MV-4-11 (cell line): Measurements from ENCODE around the gene SIRPB1.
A peak's percentile ranks its signal among the peaks of the same experiment; 100 is the strongest.

Source experiments
- DNase-seq: peaks from one replicate; lab custom pipeline; 2025; lab: John Stamatoyannopoulos, UW

Gene SIRPB1

DNA sequence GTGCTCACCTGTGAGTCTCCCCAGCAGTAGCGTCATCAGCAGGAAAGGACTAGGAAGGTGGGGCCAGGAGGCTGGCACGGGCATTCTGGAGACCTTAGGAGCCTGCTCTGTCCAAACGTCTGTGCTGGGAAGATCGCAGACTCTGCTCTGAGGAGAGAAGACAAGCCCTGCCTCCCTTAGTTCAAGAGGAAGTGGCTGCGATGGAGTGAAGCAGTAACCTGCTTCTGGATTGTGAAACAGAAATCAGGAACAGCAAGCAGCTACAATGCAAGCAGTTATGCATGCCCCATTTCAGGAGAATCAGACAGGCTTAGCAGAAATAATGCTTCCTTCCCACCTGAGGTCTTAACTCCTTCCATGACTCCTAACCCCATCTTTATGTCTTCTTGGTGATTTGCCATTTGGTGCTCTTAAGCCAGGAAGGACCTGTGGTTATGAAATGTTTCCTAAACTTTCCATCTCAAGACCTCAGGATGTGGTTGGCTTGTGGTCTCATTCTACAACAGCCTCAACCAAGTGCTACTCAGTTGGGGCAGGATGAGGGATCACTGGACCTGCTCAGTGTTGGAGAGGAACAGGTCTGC lies at the start of gene SIRPB1:
SIRPB1 (minus strand) TSS at position 149 of the 584 bp plus-strand sequence; CDS start at position 84, 65 bp downstream.
- DNase-seq = peak; percentile 98

DNA sequence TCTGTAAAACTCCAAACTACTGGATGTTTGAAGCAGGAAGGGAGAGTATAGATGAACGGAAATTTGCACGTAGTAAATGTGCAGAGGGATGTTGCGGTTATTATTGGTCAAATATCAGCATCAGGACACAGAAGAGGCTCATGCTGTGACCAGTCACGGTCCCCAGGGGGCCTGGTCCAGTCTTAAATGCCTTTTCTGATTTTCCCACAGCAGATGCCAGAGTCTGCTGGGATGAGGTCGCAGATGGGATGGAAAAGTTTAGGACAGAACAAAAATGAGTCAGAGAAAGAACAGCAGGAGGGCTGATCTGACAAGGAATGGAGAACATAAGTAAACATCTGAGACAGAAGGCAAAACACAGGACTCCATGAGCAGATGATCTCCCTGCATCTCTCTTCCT lies 49.5 kb upstream of the SIRPB1 start:
- DNase-seq = no peak

DNA sequence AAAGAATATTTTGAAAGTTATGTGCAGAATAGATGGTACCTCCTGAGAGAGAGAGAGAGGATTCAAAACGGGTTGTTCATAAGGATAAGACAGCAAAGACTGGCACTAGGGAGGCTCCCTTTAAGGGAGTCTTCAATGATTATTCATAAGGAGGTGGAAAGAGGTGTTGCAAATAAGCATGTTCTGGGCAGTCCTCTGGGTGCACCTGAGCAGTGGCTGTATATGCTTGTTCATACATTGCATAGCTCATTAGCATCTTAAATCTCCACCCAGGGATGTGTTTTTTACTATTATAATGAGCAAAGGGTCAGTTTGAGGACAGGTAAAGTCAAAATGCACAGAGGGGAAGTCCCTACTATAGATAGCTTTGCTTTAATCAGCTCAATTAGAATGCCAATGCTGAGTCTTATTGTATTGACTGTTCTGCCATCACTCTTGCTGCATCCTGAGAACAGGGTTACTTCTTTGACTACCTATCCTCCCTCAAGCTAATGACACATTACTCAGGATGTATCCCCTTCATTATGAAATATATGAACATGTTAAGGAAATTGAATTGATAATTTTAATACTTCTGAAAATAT lies 47.8 kb upstream of the SIRPB1 start:
- no peak for DNase-seq

DNA sequence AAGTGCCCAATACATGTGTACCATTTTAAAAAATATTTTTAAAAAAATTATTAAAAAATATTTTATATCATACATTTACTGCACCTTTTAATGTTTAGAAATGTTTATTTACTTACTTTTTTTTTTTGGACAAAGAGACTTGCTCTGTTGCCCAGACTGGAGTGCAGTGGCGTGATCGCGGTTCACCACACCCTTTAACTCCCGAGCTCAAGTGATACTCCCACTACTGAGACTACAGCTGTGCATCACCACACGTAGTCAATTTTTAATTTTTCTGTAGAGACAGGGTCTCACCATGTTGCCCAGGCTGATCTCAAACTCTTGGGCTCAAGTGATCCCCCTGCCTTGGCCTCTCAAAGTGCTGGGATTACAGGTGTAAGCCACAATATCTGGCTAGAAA lies 47.0 kb upstream of the SIRPB1 start:
- no peak for DNase-seq

DNA sequence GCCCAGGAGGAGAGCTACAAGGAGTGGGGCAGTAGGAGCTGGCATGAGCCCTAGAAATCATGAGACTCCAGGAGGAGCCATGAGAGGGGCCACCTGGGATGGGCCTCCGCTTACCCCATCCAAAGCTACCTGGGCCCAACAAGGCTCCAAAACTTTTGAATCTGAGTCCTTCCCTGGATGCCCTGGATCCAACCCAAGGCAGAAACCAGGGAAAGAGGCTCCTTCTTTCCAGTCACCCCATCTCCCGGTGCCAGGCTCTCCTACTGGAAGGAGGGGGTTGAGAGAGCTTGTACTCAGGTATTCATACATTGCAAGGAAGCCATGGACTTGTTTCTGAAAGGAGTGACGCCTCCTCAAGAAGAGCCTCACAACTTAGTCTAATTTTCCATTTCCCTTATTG lies 45.5 kb upstream of the SIRPB1 start:
- no peak for DNase-seq

DNA sequence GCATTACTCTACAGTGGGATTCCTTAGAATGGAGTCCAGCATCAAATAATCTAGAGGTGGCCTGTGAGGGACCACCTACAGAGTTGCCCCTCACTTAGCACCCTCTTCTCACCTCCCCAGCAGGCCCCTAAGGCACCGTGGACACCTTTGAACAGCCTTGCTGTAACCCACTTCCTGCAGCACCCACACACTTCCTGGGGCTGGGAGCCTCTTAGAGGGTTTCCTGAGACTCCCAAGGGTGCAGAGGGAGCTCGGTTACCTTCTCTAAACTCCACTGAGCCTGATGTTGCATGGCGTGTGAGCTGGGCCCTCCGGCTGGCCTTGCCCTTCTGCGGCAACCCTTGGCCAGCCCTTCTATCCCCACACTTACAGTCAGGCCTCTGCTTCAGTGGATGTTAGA lies 45.1 kb upstream of the SIRPB1 start:
- no peak for DNase-seq

DNA sequence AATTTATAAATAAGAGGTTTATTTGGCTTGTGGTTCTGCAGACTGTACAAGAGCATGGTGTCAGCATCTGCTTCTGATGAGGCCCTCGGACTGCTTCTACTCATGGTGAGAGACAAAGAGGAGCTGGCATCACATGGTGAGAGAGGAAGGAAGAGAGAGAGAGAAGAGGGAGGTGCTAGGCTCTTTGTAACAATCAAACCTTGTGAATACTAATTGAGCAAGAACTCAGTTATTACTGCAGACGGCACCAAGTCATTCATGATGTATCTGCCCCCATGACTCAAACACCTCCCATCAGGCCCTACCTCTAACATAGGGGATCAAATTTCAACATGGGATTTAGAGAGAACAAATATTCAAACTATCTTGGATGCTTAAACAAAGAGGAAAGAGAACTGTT lies 44.1 kb upstream of the SIRPB1 start:
- peak; percentile 18 for DNase-seq

DNA sequence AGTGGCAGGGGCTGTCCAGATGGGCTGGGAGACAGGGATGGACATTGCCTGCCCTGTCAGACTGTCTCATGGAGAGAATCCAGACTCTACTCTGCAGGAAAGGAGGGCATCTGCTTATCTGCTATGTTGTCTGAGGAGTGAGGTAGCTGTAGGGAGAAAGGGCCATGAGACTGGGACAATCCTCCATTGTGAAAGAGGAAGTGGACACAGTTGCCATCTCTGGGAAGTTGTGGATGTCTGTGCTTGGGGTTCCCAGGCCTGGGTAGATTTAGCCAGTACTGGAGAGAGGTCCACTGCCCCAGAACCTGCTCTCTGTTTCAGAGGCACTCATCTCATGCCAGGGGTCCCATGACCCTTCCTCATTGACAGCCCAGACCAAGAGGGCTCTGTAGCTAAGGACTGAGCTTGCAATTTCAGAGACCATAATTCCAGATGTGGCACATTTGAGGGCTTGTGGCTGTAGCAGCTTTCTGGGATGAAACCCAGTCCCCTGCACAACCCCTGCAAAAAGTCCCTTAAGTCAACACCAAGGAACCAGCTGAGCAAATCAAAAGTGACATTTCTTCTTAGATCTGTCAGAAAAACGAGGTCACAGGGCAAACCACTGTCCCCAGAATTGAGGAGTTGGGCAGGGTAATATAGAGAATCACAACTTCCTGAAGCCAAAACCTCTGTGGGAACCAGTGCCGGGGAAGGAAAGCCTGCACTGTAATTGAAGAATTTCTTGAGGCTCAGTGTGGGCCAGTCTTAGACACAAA lies 41.9 kb upstream of the SIRPB1 start:
- peak; percentile 43 for DNase-seq

DNA sequence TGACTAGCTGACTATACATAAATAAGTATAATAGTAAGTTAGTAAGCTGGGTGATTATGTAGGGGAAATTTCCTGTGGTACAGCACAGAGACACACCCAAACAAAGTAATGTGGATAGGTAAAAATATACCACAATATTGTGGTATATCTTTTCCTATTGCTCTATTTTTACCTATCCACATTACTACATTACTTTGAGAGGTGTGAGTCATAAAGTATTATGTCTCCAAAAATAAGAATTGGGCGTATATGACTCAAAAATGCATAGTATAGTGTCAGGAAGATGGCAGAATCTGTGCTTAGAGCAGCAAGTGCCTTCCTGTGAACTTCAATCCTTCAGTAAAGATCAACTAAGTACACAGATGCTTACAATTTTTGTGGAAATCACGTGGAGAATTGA lies 40.4 kb upstream of the SIRPB1 start:
- DNase-seq = no peak

DNA sequence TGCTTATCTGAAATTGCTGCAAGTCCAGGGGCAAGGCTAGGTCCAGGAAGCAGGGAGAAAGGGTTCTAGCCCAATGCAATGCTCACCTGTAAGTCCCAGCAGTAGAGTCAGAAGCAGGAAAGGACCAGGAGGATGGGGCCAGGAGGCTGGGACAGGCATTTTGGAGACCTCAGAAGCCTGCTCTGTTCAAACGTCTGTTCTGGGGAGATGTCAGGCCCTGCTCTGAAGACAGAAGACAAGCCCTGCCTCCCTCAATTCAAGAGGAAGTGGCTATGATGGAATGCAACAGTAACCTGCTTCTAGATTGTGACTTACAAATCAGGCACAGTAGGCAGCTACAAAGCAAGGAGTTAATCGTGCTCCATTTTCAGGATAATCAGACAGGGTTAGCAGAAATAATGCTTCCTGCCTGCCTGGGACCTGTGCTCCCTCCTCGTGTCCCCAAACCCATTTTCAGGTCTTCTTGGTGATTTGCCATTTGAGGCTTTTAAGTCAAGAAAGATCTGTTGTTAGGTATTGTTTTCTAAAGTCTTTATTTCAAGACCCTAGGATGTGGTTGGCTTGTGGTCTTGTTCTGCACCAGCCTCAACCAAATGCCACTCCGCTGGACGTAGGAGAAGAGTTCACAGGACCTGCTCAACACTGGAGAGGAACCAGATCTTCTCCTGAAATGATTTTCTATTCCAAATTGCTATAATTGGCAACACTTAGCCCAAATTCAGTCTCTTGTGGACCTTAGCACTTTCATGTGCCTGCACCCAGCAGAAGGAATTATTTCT lies 37.9 kb upstream of the SIRPB1 start, which contains the start of gene SIRPG:
SIRPG (minus strand) TSS at position 224 of the 779 bp plus-strand sequence; CDS start at position 159, 65 bp downstream.
- peak; percentile 73 for DNase-seq

DNA sequence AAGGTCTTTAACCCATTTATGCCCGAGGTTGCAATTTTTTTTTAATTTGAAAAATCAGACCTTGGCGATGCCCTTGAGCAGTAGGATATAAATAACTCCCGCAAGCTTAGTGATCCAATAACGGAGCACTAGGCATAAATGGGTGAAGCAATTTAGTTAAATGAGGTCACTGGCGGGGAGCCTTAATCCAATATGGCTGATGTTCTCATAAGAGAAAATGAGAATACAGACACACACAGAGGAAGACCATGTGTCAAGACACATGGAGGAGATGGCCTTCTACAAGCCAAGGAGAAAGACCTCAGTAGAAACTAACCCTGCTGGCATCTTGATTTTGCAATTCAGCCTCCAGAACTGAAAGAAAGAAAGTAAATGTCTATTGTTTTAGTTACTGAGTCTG lies 37.0 kb upstream of the SIRPB1 start:
- DNase-seq = peak; percentile 7

DNA sequence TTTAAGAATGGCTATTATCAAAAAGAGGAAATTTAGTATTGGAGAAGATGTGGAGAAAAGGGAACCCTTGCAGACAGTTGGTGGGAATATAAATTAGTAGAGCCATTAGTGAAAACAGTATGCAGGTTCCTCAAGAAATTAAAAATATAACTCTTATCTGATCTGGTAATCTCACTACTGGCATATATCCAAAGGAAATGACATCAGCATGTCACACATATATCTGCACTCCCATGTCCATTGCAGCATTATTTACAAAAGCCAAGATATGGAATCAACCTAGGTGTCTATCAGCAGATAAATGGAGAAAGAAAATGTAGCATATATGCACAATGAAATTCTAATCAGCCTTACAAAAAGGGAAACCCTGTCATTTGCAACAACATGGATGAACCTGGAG lies 35.2 kb upstream of the SIRPB1 start:
- no peak for DNase-seq

DNA sequence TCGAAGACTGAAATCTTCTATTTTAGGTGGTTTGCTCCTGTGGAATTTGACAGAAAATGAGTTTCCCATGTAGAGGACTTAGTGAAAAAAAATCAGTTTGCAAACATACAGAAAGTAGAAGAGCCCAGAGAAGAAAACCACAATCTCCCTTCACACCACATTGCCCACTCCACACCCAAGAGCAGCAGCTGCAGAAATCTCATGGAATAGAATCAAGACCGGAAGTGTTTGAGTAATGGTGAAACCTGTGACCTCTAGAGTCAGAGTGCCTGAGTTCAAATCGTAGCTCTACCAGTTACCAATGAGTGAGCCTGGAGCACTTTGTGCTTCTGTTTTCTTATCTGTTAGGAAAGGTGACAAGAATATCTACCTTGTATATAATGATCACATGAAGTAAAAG lies 33.2 kb upstream of the SIRPB1 start:
- DNase-seq = peak; percentile 93

DNA sequence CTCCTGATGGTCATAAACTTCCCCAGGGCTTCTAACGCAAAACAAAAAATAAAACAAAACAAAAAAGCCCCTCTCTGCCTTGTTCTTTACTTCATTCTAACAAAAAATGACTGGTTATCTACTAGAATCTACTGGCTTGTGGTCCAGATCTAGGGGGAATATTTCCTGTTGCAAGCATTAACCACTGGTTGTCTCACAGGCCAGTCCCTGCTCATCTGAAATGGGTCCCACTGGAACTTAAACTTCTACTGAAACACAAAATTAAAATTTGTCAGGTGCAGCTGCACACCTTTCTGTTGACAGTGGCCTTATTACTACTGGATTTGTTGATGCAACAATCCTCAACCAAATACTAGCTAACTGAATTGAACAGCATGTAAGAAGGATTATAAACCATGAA lies 32.3 kb upstream of the SIRPB1 start:
- no peak for DNase-seq

DNA sequence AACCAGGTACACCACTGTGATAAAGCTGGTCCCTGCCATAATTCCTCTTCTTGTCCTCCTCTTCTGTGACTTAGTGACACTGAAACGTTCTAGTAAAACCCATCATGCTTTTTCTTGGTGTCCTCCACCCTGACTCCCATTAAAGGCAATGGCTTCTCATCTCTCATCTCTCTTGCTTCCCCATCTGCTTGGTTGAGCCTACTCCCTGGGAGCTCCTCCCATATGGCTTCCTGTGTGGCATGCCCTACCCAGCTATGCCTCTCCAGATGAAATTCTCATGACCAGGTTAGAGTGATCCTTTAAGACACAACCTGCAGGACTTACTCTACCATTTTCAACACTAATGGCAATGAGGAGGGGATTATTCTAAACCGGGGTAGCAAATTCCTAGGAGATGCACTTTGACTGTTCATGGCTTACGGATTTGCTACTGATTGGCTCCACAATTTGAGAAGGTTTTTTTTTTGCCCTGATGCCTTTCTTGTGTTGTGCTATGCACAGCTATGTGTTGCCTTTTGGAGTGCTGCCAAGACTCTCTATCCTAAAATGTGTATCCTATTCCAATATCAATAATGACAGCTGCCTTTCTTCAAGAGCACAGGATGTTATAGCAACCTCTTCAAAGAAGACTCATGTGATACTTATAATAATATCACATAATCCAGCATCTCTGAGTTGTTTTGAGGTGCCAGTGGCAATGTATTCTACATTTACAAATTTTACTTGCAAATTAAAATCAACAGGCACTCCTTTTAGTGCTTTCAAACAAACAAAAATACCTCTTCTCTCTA lies 31.7 kb upstream of the SIRPB1 start:
- DNase-seq = peak; percentile 14

DNA sequence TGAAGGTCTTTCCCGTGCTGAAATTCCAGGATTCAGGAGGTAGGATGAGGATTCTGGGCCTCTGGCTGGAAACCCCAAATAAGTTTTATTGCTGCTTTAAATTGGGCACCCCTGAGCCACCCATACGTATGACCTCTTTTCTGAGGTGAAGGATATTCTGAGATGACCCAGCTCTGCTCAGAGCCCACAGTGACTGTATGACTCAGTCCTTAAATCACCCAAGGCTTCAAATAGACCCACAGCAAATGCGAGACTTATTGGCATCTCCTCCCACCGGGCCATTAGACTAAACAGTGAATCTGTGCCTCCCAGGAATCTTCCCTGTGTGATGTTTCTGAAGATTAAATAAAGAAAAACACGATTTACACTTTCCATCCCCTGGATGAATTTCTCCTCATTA lies 28.3 kb upstream of the SIRPB1 start:
- no peak for DNase-seq

DNA sequence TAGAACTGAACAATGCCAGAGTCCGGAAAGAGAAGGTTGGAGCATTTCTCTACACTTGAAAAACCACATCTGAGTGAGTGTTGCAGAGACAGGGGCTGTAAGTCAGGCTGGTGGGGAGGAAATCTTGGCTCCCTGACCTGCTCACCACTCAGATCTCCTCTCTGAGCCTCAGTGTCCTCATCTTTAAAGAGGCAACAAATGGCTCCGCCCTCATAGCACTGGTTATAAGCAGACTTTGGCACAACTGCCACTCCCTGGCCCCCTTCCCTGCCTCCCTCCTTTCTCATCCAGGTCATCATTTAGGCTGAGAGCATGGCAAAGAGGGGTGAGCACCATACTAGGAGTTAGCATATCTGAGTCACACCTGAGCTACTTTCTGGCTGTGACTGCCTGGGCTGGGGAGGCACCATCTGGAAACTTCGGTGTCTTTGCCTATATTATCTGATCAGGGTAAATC lies 27.2 kb upstream of the SIRPB1 start:
- no peak for DNase-seq

DNA sequence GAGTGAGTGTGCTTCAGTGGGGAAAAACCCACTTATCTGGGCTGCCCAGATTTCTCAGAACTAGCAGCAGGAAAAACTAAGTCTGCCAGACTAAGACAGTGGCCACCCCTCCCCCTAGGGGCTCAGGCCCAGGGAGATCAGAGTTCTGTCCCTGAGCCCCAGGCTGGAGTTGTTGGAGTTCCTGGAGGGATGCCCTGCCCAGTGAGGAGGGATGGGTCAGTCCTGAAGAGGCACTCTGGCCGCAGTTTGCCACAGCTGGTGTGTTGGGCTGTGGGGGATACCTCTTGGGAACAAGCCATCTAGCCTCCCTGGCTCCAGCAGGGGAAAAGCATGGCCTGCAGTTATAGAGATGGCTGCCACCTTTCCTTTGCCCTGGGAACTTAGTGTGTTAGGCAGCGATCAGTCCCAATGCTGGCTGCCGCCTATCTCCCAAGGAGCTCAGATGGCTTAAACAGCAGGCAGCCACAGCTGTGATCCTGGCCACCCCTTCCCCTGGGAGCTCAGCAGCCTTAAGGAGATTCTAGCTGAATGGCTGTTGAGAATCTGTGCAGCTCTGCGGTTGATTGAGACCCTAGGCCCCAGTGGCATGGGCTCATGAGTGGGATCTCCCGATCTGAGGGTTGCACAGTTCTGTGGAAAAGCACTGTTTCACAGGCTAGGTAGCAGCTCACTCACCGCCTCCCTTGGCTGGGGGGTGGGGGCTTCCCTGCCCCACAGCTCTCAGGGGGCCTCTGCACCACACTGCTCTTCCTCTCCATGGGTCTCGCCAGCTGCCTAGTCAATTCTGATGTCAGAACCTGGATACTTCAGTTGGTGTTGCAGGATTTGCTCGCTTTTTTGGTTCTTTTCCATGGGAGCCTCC lies 24.5 kb upstream of the SIRPB1 start:
- DNase-seq = no peak

DNA sequence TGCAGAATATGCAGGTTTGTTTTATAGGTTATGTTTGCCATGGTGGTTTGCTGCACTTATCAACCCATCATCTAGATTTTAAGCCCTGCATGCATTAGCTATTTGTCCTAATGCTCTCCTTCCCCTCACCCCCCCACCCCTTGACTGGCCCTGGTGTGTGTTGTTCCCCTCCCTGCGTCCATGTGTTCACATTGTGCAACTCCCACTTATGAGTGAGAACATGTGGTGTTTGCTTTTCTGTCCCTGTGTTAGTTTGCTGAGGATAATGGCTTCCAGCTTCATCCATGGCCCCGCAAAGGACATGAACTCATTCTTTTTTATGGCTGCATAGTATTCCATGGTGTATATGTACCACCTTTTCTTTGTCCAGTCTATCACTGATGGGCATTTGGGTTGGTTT lies 18.8 kb upstream of the SIRPB1 start:
- DNase-seq = peak; percentile 10

DNA sequence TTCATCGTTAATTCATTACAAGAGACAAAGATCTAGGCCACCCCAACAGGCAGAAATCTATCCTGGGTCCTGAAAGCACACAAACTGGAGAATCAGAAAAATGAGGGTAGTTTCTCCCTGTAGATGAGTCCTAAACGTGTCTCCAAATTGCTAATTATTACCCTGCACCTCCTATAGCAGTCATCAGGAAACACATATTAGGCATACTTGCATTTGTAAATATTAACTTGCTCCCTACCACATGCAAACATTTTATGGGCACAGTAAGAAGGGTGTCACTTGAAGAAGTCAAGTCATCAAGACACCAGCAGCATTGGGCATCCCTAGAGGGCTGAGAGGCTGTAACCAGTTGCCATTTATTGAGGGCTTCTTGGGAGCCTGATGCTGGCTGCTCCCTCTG lies 17.9 kb upstream of the SIRPB1 start:
- no peak for DNase-seq

DNA sequence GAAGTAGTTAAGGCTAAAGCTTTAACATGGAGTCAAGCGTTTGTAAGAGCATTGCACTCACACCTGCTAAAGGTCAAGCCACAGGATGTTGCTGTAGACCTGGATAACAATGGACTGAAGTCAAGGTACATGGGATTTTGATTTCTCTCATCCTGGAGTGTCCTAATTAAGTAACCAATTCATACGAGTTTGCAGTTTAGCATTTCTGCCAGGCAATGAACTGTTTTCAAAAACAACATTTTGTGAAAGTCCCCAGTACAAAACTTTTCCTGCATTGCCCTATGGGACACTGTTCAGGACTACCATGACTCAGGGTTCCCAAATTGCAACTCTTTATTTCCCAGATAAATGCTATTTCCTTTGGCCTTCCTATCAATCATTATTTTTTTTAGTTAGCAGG lies 17.4 kb upstream of the SIRPB1 start:
- no peak for DNase-seq
